B cell (primary cell): ENCODE measurements around the gene TFEB. TPM values are rescaled to one million over a fixed set of nuclear protein-coding genes. Genes with fewer than 3 reads are reported as not detected.

ENCODE experiments used
- ATAC-seq: fragments of 200-7000 bp; cut with Tn5 transposase; one replicate; pipeline ENCODE4 v1.10.0; 2021; ENCODE audit warnings: low read depth, mild to moderate bottlenecking, moderate number of reproducible peaks, moderate library complexity
- CTCF ChIA-PET: fragments of 350-600 bp; sonication (Branson Sonifier 250); formaldehyde crosslinking; loops from one replicate; lab custom pipeline; 2021; ENCODE audit warnings: antibody characterized with exemption, inconsistent platforms; lab: Charles Lee
- POLR2A ChIA-PET: fragments of 350-600 bp; sonication (Branson Sonifier 250); formaldehyde crosslinking; loops from one replicate; lab custom pipeline; 2021; ENCODE audit warnings: antibody characterized with exemption; lab: Charles Lee
- DNase-seq: peaks from one replicate; pipeline ENCODE4 v3.0.0; 2013
- H2AFZ ChIP-seq: 2 replicates; pipeline ENCODE4 v1.6.1; 2012; ENCODE audit warnings: mild to moderate bottlenecking, low read depth, low read length; ENCODE audit not compliant: insufficient read depth, poor library complexity, severe bottlenecking
- H3K27ac ChIP-seq, 2 donors: 1 replicate in 1 of 2; 2 replicates in 1 of 2; pipeline ENCODE4 v1.5.1; 2012 to 2013; ENCODE audit warnings: low read length in 2 of 2, mild to moderate bottlenecking in 2 of 2, moderate library complexity in 1 of 2
- H3K27me3 ChIP-seq, 4 experiments: fragments of 200-600 bp in 1 of 4; sonication (generic) in 1 of 4; replicated peaks in 1 of 4; 1 replicate in 2 of 4; 2 replicates in 2 of 4; pipeline versions ENCODE4 v1.6.1 to v1.7.0; 2013 to 2016; ENCODE audit warnings: low read length in 3 of 4, mild to moderate bottlenecking in 2 of 4, mixed read lengths in 1 of 4, moderate library complexity in 1 of 4; ENCODE audit not compliant: insufficient read depth in 4 of 4, control insufficient read depth in 3 of 4; ENCODE audit errors: control extremely low read depth in 1 of 4
- H3K36me3 ChIP-seq, 2 experiments: replicated peaks in 1 of 2; 1 replicate in 1 of 2; 2 replicates in 1 of 2; pipeline versions ENCODE4 v1.6.1 to v1.7.1; 2013; ENCODE audit warnings: low read length in 1 of 2; ENCODE audit not compliant: insufficient read depth in 2 of 2, control insufficient read depth in 1 of 2; ENCODE audit errors: control extremely low read depth in 1 of 2, extremely low read depth in 1 of 2
- H3K4me1 ChIP-seq, 2 donors: fragments of 200-600 bp in 1 of 2; sonication (generic) in 1 of 2; 1 replicate in 1 of 2; 2 replicates in 1 of 2; pipeline versions ENCODE4 v1.5.1 to v1.6.1; 2013 to 2017; ENCODE audit warnings: low read length in 2 of 2; ENCODE audit not compliant: control insufficient read depth in 2 of 2, insufficient read depth in 2 of 2
- H3K4me2 ChIP-seq: replicated peaks from 2 replicates; pipeline ENCODE3; 2012; ENCODE audit warnings: mild to moderate bottlenecking, low read depth, low read length; ENCODE audit not compliant: poor library complexity, severe bottlenecking
- H3K4me3 ChIP-seq, 5 experiments: fragments of 200-600 bp in 1 of 5; sonication (generic) in 1 of 5; 1 replicate in 3 of 5; 2 replicates in 2 of 5; pipeline versions ENCODE4 v1.5.1 to v1.7.0; 2011 to 2016; ENCODE audit warnings: low read length in 4 of 5, mild to moderate bottlenecking in 4 of 5, low read depth in 2 of 5, control low read depth in 1 of 5, moderate library complexity in 1 of 5; ENCODE audit not compliant: insufficient read depth in 1 of 5; ENCODE audit errors: control extremely low read depth in 1 of 5, extremely low read depth in 1 of 5
- H3K79me2 ChIP-seq: fragments of 200-600 bp; sonication (generic); one replicate; pipeline ENCODE4 v1.6.0; 2016; ENCODE audit warnings: low read length; ENCODE audit not compliant: control insufficient read depth, insufficient read depth
- H3K9ac ChIP-seq: fragments of 200-600 bp; sonication (generic); 2 replicates; pipeline ENCODE4 v1.6.1; 2017; ENCODE audit warnings: mild to moderate bottlenecking, low read length, moderate library complexity
- H3K9me3 ChIP-seq, 3 donors: one replicate each; pipeline versions ENCODE4 v1.6.1 to v1.7.1; 2013; ENCODE audit warnings: low read length in 2 of 3; ENCODE audit not compliant: control insufficient read depth in 2 of 3, insufficient read depth in 1 of 3; ENCODE audit errors: control extremely low read depth in 1 of 3
- H4K20me1 ChIP-seq: 2 replicates; pipeline ENCODE4 v1.6.0; 2012; ENCODE audit warnings: mild to moderate bottlenecking, low read length; ENCODE audit not compliant: insufficient read depth, control insufficient read depth, poor library complexity, severe bottlenecking
- H3K27ac Mint-ChIP-seq: one replicate; pipeline ENCODE4 v1.8.0; 2021; ENCODE audit warnings: mixed read lengths
- H3K27me3 Mint-ChIP-seq: one replicate; pipeline ENCODE4 v1.8.0; 2021; ENCODE audit warnings: mixed read lengths
- H3K4me1 Mint-ChIP-seq: one replicate; pipeline ENCODE4 v1.8.0; 2021; ENCODE audit warnings: mixed read lengths
- H3K4me3 Mint-ChIP-seq: one replicate; pipeline ENCODE4 v1.8.0; 2021; ENCODE audit warnings: mixed read lengths
- H3K9me3 Mint-ChIP-seq: one replicate; pipeline ENCODE4 v1.8.0; 2022; ENCODE audit warnings: mixed read lengths; ENCODE audit not compliant: insufficient read depth
- EZH2 ChIP-seq: IDR thresholded peaks from 2 replicates; pipeline ENCODE4 v1.6.1; 2012; ENCODE audit warnings: borderline replicate concordance, low read depth, mild to moderate bottlenecking, moderate library complexity, low read length; ENCODE audit not compliant: insufficient read depth, poor library complexity, severe bottlenecking
- WGBS: methylation state at CpG from one replicate; pipeline ENCODE4 v1.1.5; 2013; ENCODE audit warnings: missing lambda C conversion rate; ENCODE audit not compliant: insufficient coverage; 5-methylcytosine and 5-hydroxymethylcytosine counted together
- intact Hi-C: fragments of 100-400 bp; cut with micrococcal nuclease; formaldehyde crosslinking; loops from one replicate; pipeline ENCODE4 v1.10.0; 2022
- polyA plus RNA-seq: library from polyadenylated mRNA; depleted of rRNA; stranded (reverse); fragments of >200 nt; gene quantifications from 2 replicates; pipeline ENCODE4 v1.2.3, GENCODE V29; 2012
- total RNA-seq, 2 donors: library from RNA; stranded (reverse); fragments of 120-200 nt in 1 of 2; gene quantifications; 1 replicate in 1 of 2; 2 replicates in 1 of 2; pipeline versions ENCODE4 v1.2.3 to v1.2.4, GENCODE V29; 2013 to 2022
- TF ChIP-seq, protein P1 (sequence below): fragments of 200-600 bp; IDR thresholded peaks from one replicate; pipeline ENCODE4 v1.8.0; 2022; ENCODE audit warnings: antibody characterized with exemption, mild to moderate bottlenecking

The TFEB gene
- total and polyA plus RNA-seq, 2 donors (not counting 1 experiment from before 2014, with no cell fraction given): 113 to 148 TPM

DNA sequence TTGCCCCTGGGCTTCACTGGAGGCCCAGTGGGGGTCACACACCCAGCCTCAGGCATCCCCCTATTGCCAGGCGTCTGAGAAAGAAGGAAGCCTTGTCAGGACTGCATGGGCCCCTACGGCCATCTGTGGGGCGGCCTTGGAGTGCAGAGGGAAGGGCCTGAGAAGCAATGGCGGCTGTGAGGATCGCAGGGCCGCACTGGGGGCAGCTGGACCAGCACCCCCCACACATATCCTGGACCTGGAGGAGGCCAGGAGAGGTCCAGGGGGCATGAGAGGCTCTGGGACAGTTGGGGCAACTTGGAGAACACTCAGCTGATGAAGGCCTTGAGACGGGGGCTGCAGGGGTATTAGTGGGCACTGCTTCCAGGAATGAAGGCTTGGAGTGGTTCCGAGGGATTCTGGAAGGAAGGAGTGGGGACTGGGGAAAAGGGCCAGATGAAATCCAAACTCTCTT lies 80.7 kb downstream of the TFEB start:
- H3K9me3 Mint-ChIP-seq: no peaks in the 10 kb centered on the region
- no peak overlapping the region for H3K9ac ChIP-seq
- intact Hi-C loops: no loop called here
- no peak overlapping the region for H3K4me3 ChIP-seq
- H3K4me3 Mint-ChIP-seq: no peak overlapping the region
- no peak overlapping the region for H3K27ac Mint-ChIP-seq
- H3K4me1 Mint-ChIP-seq: no peaks in the 10 kb centered on the region
- no peaks in the 10 kb centered on the region for H3K36me3 ChIP-seq
- no peaks in the 10 kb centered on the region for H3K4me1 ChIP-seq
- ChIA-PET CTCF (no interaction called here), POLR2A (no interaction called here)
- no peaks in the 10 kb centered on the region for H3K9me3 ChIP-seq
- no peaks in the 10 kb centered on the region for H3K79me2 ChIP-seq
- ATAC-seq: no peak
- no peak overlapping the region for H2AFZ ChIP-seq
- H3K27me3 Mint-ChIP-seq: peaks cover 41% of the 10 kb centered on the region
- no peak overlapping the region for H3K27ac ChIP-seq
- TF ChIP-seq EZH2: no peak
- TF ChIP-seq, protein P1, sequence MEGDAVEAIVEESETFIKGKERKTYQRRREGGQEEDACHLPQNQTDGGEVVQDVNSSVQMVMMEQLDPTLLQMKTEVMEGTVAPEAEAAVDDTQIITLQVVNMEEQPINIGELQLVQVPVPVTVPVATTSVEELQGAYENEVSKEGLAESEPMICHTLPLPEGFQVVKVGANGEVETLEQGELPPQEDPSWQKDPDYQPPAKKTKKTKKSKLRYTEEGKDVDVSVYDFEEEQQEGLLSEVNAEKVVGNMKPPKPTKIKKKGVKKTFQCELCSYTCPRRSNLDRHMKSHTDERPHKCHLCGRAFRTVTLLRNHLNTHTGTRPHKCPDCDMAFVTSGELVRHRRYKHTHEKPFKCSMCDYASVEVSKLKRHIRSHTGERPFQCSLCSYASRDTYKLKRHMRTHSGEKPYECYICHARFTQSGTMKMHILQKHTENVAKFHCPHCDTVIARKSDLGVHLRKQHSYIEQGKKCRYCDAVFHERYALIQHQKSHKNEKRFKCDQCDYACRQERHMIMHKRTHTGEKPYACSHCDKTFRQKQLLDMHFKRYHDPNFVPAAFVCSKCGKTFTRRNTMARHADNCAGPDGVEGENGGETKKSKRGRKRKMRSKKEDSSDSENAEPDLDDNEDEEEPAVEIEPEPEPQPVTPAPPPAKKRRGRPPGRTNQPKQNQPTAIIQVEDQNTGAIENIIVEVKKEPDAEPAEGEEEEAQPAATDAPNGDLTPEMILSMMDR: no peak
- 74% methylated on average over 5 of the region's 8 CpGs for WGBS
- no peak overlapping the region for H3K4me2 ChIP-seq
- peaks cover 0 to 15% (median 4%) of the 10 kb centered on the region in 4 experiments for H3K27me3 ChIP-seq
- H4K20me1 ChIP-seq: no peaks in the 10 kb centered on the region
- no peak for DNase-seq

DNA sequence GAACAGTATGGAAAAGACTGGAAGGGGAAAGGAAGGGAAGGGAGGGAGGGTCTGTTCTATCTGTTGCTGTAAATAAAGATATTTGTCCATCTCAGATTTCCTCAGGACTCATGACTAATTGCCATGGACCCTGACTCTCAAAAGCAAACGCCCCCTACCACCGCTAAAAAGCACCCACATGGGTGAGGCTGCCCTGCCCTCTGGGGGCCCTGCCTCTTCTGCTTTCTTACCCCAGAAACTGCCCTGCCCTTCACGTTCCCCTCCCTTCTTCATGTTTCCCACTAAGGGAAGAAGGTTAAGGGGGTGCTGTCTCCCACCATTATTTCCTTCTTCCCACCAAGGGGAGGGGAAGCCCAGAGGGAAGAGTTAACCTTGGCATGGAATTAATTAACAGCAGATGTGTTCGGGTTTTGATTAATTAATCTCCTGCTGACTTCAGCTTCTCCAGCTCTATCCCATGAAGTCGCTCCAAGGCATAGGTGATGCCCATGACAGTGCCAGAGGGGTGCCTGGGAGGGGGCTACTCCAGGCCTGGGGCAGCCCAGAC lies 81.2 kb downstream of the TFEB start:
- H3K36me3 ChIP-seq: no peaks in the 10 kb centered on the region
- H3K27me3 ChIP-seq: peaks cover 0 to 15% (median 4%) of the 10 kb centered on the region in 4 experiments
- H3K9me3 ChIP-seq: no peaks in the 10 kb centered on the region
- peaks cover 38% of the 10 kb centered on the region for H3K27me3 Mint-ChIP-seq
- no peak overlapping the region for H3K27ac ChIP-seq
- no peak overlapping the region for H3K27ac Mint-ChIP-seq
- no peaks in the 10 kb centered on the region for H4K20me1 ChIP-seq
- 69% methylated on average over 2 of the region's 5 CpGs for WGBS
- no peak for TF ChIP-seq EZH2
- TF ChIP-seq, protein P1: no peak
- H2AFZ ChIP-seq: no peak overlapping the region
- POLR2A ChIA-PET: no interaction called here
- no peak overlapping the region for H3K4me3 Mint-ChIP-seq
- CTCF ChIA-PET: no interaction called here
- intact Hi-C loops: no loop called here
- no peak overlapping the region for H3K4me2 ChIP-seq
- DNase-seq: no peak
- H3K4me1 Mint-ChIP-seq: no peaks in the 10 kb centered on the region
- no peaks in the 10 kb centered on the region for H3K4me1 ChIP-seq
- ATAC-seq: no peak
- no peak overlapping the region for H3K9ac ChIP-seq
- H3K9me3 Mint-ChIP-seq: no peaks in the 10 kb centered on the region
- H3K4me3 ChIP-seq: no peak overlapping the region
- no peaks in the 10 kb centered on the region for H3K79me2 ChIP-seq
